SK-N-SH treated with all-trans-retinoic acid at 6 μM for 48 hours (cell line): ENCODE measurements around the gene FKBP11.

Experiments used
- ATAC-seq: fragments of 200-7000 bp; cut with Tn5 transposase; 3 replicates; pipeline ENCODE4 v1.9.1; 2020; ENCODE audit warnings: mild to moderate bottlenecking, moderate library complexity
- ARNTL ChIP-seq: fragments of 450-650 bp; formaldehyde crosslinking; IDR thresholded peaks from 2 replicates; pipeline ENCODE4 v1.5.0; 2020; ENCODE audit warnings: low read depth, mild to moderate bottlenecking, moderate library complexity, borderline replicate concordance
- CREB5 ChIP-seq: fragments of 250-450 bp; sonication (Bioruptor Pico); IDR thresholded peaks from 2 replicates; pipeline ENCODE4 v1.5.1; 2020; ENCODE audit warnings: low read depth, mild to moderate bottlenecking, moderate library complexity
- CSDC2 ChIP-seq: fragments of 250-450 bp; sonication (Bioruptor Pico); IDR thresholded peaks from 2 replicates; pipeline ENCODE4 v1.5.0; 2020; ENCODE audit warnings: mild to moderate bottlenecking, moderate library complexity
- CSRNP3 ChIP-seq: fragments of 250-450 bp; sonication (Bioruptor Pico); IDR thresholded peaks from 2 replicates; pipeline ENCODE4 v1.5.1; 2021; ENCODE audit warnings: mild to moderate bottlenecking, moderate library complexity
- GLIS3 ChIP-seq: fragments of 250-450 bp; sonication (Bioruptor Pico); IDR thresholded peaks from 2 replicates; pipeline ENCODE4 v1.5.0; 2020; ENCODE audit warnings: mild to moderate bottlenecking, moderate library complexity
- ISL1 ChIP-seq: fragments of 250-450 bp; sonication (Bioruptor Pico); IDR thresholded peaks from 2 replicates; pipeline ENCODE4 v2.1.2; 2022; ENCODE audit warnings: mild to moderate bottlenecking, moderate library complexity
- OSR1 ChIP-seq: fragments of 250-450 bp; sonication (Bioruptor Pico); IDR thresholded peaks from 2 replicates; pipeline ENCODE4 v1.8.0; 2022; ENCODE audit warnings: moderate library complexity, mild to moderate bottlenecking, inconsistent platforms
- PATZ1 ChIP-seq: fragments of 250-450 bp; sonication (Bioruptor Pico); IDR thresholded peaks from 2 replicates; pipeline ENCODE4 v1.8.0; 2020; ENCODE audit warnings: mild to moderate bottlenecking, moderate library complexity, borderline replicate concordance
- POU6F1 ChIP-seq: fragments of 250-450 bp; sonication (Bioruptor Pico); IDR thresholded peaks from 2 replicates; pipeline ENCODE4 v1.8.0; 2021; ENCODE audit warnings: low read depth, mild to moderate bottlenecking, moderate library complexity, borderline replicate concordance
- RARB ChIP-seq: fragments of 250-450 bp; sonication (Bioruptor Pico); IDR thresholded peaks from 2 replicates; pipeline ENCODE4 v1.8.0; 2021; ENCODE audit warnings: mild to moderate bottlenecking, moderate library complexity
- TOX ChIP-seq: fragments of 250-450 bp; sonication (Bioruptor Pico); IDR thresholded peaks from 2 replicates; pipeline ENCODE4 v1.8.0; 2021; ENCODE audit warnings: mild to moderate bottlenecking, moderate library complexity, borderline replicate concordance
- TSHZ2 ChIP-seq: fragments of 250-450 bp; sonication (Bioruptor Pico); IDR thresholded peaks from 2 replicates; pipeline ENCODE4 v1.5.0; 2020; ENCODE audit warnings: mild to moderate bottlenecking, moderate library complexity
- ZC3H10 ChIP-seq: fragments of 250-450 bp; sonication (Bioruptor Pico); IDR thresholded peaks from 2 replicates; pipeline ENCODE4 v1.5.1; 2021; ENCODE audit warnings: mild to moderate bottlenecking, moderate library complexity
- ZFP3 ChIP-seq: fragments of 250-450 bp; sonication (Bioruptor Pico); IDR thresholded peaks from 2 replicates; pipeline ENCODE4 v1.5.0; 2020; ENCODE audit warnings: mild to moderate bottlenecking, moderate library complexity
- ZFP30 ChIP-seq: fragments of 450-650 bp; formaldehyde crosslinking; IDR thresholded peaks from 2 replicates; pipeline ENCODE4 v1.5.0; 2022; ENCODE audit warnings: mild to moderate bottlenecking, moderate library complexity
- ZNF565 ChIP-seq: fragments of 450-650 bp; formaldehyde crosslinking; conservative IDR thresholded peaks from 2 replicates; pipeline ENCODE4 v1.5.0; 2020; ENCODE audit warnings: low read depth, mild to moderate bottlenecking, moderate library complexity
- ZNF70 ChIP-seq: fragments of 450-650 bp; formaldehyde crosslinking; IDR thresholded peaks from 2 replicates; pipeline ENCODE4 v1.5.0; 2020; ENCODE audit warnings: mild to moderate bottlenecking, moderate library complexity
- ZNF8 ChIP-seq: fragments of 450-650 bp; formaldehyde crosslinking; IDR thresholded peaks from 2 replicates; pipeline ENCODE4 v1.5.0; 2020; ENCODE audit warnings: mild to moderate bottlenecking, moderate library complexity

FKBP11 gene

GRCh38 chr12:48938805-48939204, 13.5 kb upstream of the FKBP11 start:
- ATAC-seq: no peak

GRCh38 chr12:48937170-48937569, 11.9 kb upstream of the FKBP11 start:
- no peak for TF ChIP-seq ARNTL
- no peak for TF ChIP-seq ZC3H10 (CRISPR knock-in tag)
- no peak for TF ChIP-seq OSR1
- no peak for TF ChIP-seq CSRNP3 (CRISPR knock-in tag)
- no peak for TF ChIP-seq CSDC2 (CRISPR knock-in tag)
- no peak for TF ChIP-seq POU6F1
- TF ChIP-seq ZFP30 (CRISPR knock-in tag): no peak
- no peak for TF ChIP-seq TSHZ2 (CRISPR knock-in tag)
- no peak for TF ChIP-seq ZNF70
- TF ChIP-seq ZNF8 (CRISPR knock-in tag): no peak
- TF ChIP-seq ZNF565 (CRISPR knock-in tag): no peak
- no peak for TF ChIP-seq CREB5 (CRISPR knock-in tag)
- TF ChIP-seq RARB (CRISPR knock-in tag): no peak
- TF ChIP-seq TOX (CRISPR knock-in tag): no peak
- TF ChIP-seq, all 23 proteins: peak for 0
- no peak; the same call in 2 of the 3 replicates for ATAC-seq

More at GRCh38 chr12:48938805-48939204, 13.5 kb upstream of the FKBP11 start:
- TF ChIP-seq PATZ1 (no peak), ZFP3 (CRISPR knock-in tag) (no peak), GLIS3 (no peak), RARB (CRISPR knock-in tag) (no peak), CREB5 (CRISPR knock-in tag) (no peak), TSHZ2 (CRISPR knock-in tag) (no peak), ZNF70 (no peak), ISL1 (CRISPR knock-in tag) (no peak), TOX (CRISPR knock-in tag) (no peak)
